SH-SY5Y (cell line): ENCODE measurements around the gene SPP1.

ENCODE experiments used
- GATA2 ChIP-seq: IDR thresholded peaks from 2 replicates; pipeline ENCODE4 v1.6.1; 2011; ENCODE audit warnings: mild to moderate bottlenecking, low read depth, low read length
- GATA3 ChIP-seq: IDR thresholded peaks from 2 replicates; pipeline ENCODE4 v1.6.1; 2011; ENCODE audit warnings: low read depth, mild to moderate bottlenecking, low read length, moderate library complexity

DNA sequence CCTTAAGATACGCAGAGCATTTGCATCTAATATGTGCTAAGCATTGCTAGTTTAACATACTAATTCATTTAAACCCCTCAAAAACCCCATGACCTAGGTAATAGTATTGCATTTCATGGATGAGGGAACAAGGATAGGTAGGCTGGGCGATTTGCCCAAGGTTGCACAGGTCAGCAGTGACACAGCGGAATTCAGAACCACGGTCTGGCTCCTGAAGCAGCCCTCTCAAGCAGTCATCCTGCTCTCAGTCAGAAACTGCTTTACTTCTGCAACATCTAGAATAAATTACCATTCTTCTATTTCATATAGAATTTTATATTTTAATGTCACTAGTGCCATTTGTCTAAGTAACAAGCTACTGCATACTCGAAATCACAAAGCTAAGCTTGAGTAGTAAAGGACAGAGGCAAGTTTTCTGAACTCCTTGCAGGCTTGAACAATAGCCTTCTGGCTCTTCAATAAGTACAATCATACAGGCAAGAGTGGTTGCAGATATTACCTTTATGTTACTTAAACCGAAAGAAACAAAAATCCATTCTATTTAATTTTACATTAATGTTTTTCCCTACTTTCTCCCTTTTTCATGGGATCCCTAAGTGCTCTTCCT lies 555 bp upstream of the SPP1 start:
- TF ChIP-seq GATA2 (no peak), GATA3 (no peak)
